NOMO-1 treated with dmso at 0.1 percent for 144 hours (cell line): ENCODE measurements around the gene FHDC1.

ENCODE experiments used
- DNase-seq: peaks from one replicate; lab custom pipeline; 2025; ENCODE audit not compliant: unreplicated experiment; lab: John Stamatoyannopoulos, UW

Gene FHDC1

GRCh38 chr4:153002110-153002509 lies 66.0 kb downstream of the FHDC1 start:
- DNase-seq = no peak

GRCh38 chr4:153004081-153004850 lies 68.1 kb downstream of the FHDC1 start:
- DNase-seq = no peak

GRCh38 chr4:153005899-153006381 lies 69.8 kb downstream of the FHDC1 start:
- DNase-seq = no peak

- DNase-seq = no peak
Measured at GRCh38 chr4:153008578-153009199, 72.6 kb downstream of the FHDC1 start.

GRCh38 chr4:153010146-153010545 lies 74.0 kb downstream of the FHDC1 start:
- peak; percentile 32 for DNase-seq

- no peak for DNase-seq
Measured at GRCh38 chr4:153013202-153013977, 77.3 kb downstream of the FHDC1 start.

- DNase-seq = no peak
Measured at GRCh38 chr4:153014460-153014859, 78.3 kb downstream of the FHDC1 start.

- no peak for DNase-seq
Measured at GRCh38 chr4:153016592-153016991, 80.5 kb downstream of the FHDC1 start.

GRCh38 chr4:153018031-153018430 lies 81.9 kb downstream of the FHDC1 start:
- DNase-seq = no peak

- DNase-seq = no peak
Measured at GRCh38 chr4:153018684-153019083, 82.6 kb downstream of the FHDC1 start.

- DNase-seq = no peak
Measured at GRCh38 chr4:153019906-153020305, 83.8 kb downstream of the FHDC1 start.

GRCh38 chr4:153020457-153020856 lies 84.3 kb downstream of the FHDC1 start:
- no peak for DNase-seq

GRCh38 chr4:153021276-153021675 lies 85.2 kb downstream of the FHDC1 start:
- DNase-seq = no peak

GRCh38 chr4:153022241-153022715 lies 86.2 kb downstream of the FHDC1 start:
- no peak for DNase-seq

GRCh38 chr4:153023139-153023538 lies 87.0 kb downstream of the FHDC1 start:
- DNase-seq = no peak

- peak; percentile 90 for DNase-seq
Measured at GRCh38 chr4:153023692-153024394, 87.7 kb downstream of the FHDC1 start.

- DNase-seq = no peak
Measured at GRCh38 chr4:153024466-153024865, 88.3 kb downstream of the FHDC1 start.

- no peak for DNase-seq
Measured at GRCh38 chr4:153025406-153025805, 89.3 kb downstream of the FHDC1 start.

GRCh38 chr4:153026591-153027346 lies 90.6 kb downstream of the FHDC1 start:
- DNase-seq = no peak

- DNase-seq = peak; percentile 40
Measured at GRCh38 chr4:153027866-153028265, 91.7 kb downstream of the FHDC1 start.
